Calu3 (cell line): Measurements from ENCODE around the gene OBSCN. TPM values are rescaled to one million over a fixed set of nuclear protein-coding genes. Genes with fewer than 3 reads are reported as not detected.

Experiments used
- BruUV-seq: library from RNA; stranded (reverse); fragments of 400-500 nt; replicated peaks from 2 replicates; lab custom pipeline; 2021; lab: Mats Ljungman, UMichigan
- CTCF ChIA-PET: fragments of 300-600 bp; sonication (Branson Sonifier 250); formaldehyde crosslinking; loops from one replicate; lab custom pipeline; 2022; ENCODE audit warnings: antibody characterized with exemption; lab: Charles Lee
- DNase-seq: peaks from one replicate; pipeline ENCODE4 v3.0.0; 2022
- H3K27ac Mint-ChIP-seq: one replicate; pipeline ENCODE4 v1.8.0; 2022; ENCODE audit warnings: mixed read lengths; ENCODE audit not compliant: unreplicated experiment
- H3K27me3 Mint-ChIP-seq: one replicate; pipeline ENCODE4 v1.8.0; 2022; ENCODE audit warnings: mixed read lengths; ENCODE audit not compliant: unreplicated experiment
- H3K36me3 Mint-ChIP-seq: one replicate; pipeline ENCODE4 v1.8.0; 2022; ENCODE audit warnings: mild to moderate bottlenecking, moderate library complexity, mixed read lengths; ENCODE audit not compliant: insufficient read depth, unreplicated experiment
- H3K4me1 Mint-ChIP-seq: one replicate; pipeline ENCODE4 v1.8.0; 2022; ENCODE audit warnings: mild to moderate bottlenecking, low read depth, mixed read lengths; ENCODE audit not compliant: unreplicated experiment
- H3K4me3 Mint-ChIP-seq: one replicate; pipeline ENCODE4 v1.8.0; 2022; ENCODE audit warnings: mild to moderate bottlenecking, low read depth, moderate library complexity, mixed read lengths; ENCODE audit not compliant: unreplicated experiment
- H3K9me3 Mint-ChIP-seq: one replicate; pipeline ENCODE4 v1.8.0; 2022; ENCODE audit warnings: low read depth, mixed read lengths; ENCODE audit not compliant: unreplicated experiment
- CTCF ChIP-seq: fragments of 200-600 bp; IDR thresholded peaks from one replicate; pipeline ENCODE4 v1.8.0; 2022; ENCODE audit warnings: antibody characterized with exemption; ENCODE audit not compliant: unreplicated experiment
- intact Hi-C: fragments of 100-400 bp; cut with micrococcal nuclease; formaldehyde crosslinking; loops from one replicate; pipeline ENCODE4 v1.10.0; 2022; ENCODE audit not compliant: unreplicated experiment
- total RNA-seq: library from RNA; stranded (reverse); gene quantifications from 2 replicates; pipeline ENCODE4 v1.2.3, GENCODE V29; 2022

Gene OBSCN
- total RNA-seq, 1 experiment from 2014 or later: 19.5 TPM

DNA sequence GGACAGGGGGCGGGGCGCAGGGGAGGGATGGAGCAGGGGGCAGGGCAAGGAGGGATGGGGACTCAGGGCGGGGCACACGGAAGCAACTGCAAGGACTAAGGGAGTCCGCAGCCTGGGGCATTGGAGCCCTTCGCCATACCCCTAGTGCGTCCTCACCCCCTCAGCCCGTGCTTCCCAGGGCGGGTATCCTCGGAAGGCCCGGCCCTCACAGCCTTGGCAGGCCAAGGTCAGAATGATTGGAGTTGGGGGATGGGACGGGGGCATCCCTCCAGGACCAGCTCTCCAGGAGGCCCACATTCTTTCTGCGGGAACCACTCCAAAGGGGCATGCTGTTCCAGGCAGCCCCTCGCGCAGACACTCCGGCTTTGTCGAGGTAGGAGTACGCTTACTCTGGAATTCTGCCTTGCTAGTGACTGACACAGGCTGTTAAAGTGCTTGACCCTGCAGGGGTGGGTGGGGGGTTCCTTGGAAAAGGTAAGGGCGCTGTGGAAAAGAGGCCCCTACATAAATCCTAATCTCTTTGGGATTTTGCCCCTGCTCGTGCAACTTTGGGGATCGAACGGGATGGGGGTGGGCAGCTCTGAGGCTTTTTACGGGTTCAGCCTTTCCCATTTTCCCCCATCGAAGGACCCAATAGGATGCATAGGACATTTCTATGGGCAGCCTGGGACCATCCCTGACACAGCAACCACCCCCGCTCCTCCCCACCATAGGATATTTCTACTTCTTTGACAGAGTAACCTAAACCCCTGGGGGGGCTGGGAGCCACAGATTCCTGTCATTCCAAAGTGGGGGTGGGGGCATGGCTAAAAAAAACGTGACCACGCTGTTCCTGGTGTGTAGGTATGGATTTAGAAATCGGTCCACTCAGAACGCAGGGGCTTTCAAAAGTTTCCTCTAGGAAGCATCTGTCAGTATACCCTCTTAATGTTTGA, 199.5 kb downstream of the OBSCN start:
- Mint-ChIP-seq H3K4me1 (peaks cover 51% of the 10 kb centered on the region), H3K27me3 (no peaks in the 10 kb centered on the region), H3K4me3 (peak overlapping the region; percentile 81), H3K27ac (peak overlapping the region; percentile 74), H3K36me3 (peaks cover 59% of the 10 kb centered on the region), H3K9me3 (no peaks in the 10 kb centered on the region)
- no TSS peak for BruUV-seq
- intact Hi-C loops: no loop called here
- CTCF ChIA-PET: interaction anchor here (0.6 to 1.4 kb wide), 15 partner anchors 8 to 1155 kb away, joined by 3 to 9 read pairs (median 4); a partner anchor contains a TSS
- no peak for TF ChIP-seq CTCF
- DNase-seq: no peak

DNA sequence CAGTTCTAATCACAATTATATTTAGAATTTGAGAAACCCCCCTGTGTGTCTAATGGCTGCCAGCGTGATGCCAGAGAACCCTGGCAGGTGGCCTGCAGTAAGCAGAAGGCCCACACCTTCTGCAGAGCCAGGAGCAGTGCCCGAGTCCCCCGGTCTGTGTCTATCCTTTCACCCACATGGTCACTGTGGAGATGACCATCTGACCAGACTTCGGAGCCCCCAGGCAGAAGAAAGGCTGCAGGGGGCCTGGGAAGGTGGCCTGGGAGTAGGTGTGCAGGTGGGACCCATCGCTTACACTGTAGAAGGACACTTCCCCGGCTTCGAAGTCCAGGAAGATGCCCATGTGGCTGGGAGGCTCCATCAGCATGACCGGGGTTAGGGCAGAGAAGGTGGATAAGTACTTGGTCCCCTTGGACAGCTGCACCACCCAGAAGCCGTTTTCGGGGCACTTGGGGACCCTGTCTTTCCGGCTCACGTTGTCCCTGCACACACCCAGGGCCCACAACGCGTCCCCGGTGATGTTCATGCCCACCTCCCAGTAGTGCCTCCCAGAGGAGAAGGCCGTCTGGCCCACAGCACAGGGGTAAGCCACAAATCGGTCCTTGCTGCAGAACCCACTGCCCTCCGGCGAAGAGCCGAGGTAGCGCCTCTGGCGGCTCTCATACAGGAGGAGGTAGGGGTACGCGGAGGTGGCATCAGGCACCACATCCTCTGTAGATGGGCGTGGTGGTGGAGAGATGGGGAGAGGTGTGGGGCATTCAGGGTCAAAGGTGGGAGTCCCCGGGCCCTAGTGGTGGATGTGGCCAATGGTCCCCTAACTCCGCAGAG, 200.4 kb downstream of the OBSCN start:
- Mint-ChIP-seq H3K4me3 (peak overlapping the region; percentile 81), H3K9me3 (no peaks in the 10 kb centered on the region), H3K4me1 (peaks cover 47% of the 10 kb centered on the region), H3K27ac (no peak overlapping the region), H3K36me3 (peaks cover 55% of the 10 kb centered on the region), H3K27me3 (no peaks in the 10 kb centered on the region)
- intact Hi-C loops: no loop called here
- TSS peak; percentile 32 for BruUV-seq
- CTCF ChIA-PET: no interaction called here
- no peak for TF ChIP-seq CTCF
- no peak for DNase-seq

DNA sequence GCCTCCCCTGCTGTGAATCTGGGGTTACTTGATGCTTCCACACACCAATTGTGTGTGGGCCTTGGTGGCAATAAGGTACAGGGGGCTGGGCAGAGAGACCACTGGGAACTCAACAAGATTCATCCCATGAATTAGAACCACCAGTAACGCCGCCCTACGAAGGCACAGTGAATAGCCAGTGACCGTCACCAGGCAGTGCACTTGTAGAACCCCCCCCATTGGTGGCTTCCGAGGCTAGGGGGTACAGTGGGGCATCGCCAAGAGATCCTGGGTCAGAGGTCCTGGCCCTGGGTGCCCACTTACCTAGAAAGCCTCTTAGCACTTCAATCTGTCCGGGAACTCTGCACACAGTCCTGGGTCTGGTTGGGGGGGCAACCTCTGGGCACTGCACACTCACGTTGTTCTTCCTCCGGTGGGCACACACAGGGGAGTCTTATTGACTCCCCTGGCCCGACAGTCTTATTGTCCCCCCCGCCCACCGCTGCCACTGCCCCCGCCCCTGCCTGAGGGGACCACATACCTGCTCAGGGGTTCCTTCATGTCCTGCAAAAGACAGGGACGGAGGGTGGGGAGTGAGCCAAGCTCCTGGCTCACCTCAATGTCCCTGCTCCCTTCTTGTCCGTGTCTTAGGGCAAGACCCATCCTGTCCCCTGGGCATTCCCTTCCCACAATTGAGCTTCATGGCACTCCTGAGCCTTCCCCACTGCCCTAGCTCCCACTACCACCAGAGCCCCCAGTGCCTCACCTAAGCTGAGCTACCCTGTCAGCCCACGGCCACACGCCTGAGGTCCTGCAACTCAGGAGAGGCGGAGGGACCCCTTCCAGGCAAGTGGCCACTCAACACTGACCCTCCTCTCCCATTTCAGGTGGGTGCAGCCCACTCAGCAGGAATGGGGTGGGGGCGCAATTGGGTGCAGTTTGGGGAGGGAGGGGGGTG, 201.3 kb downstream of the OBSCN start:
- no peaks in the 10 kb centered on the region for H3K27me3 Mint-ChIP-seq
- CTCF ChIA-PET: no interaction called here
- no peak overlapping the region for H3K27ac Mint-ChIP-seq
- no TSS peak for BruUV-seq
- intact Hi-C loops: no loop called here
- no peak overlapping the region for H3K4me3 Mint-ChIP-seq
- no peak for DNase-seq
- H3K36me3 Mint-ChIP-seq: peaks cover 50% of the 10 kb centered on the region
- H3K4me1 Mint-ChIP-seq: peaks cover 46% of the 10 kb centered on the region
- TF ChIP-seq CTCF: no peak
- H3K9me3 Mint-ChIP-seq: no peaks in the 10 kb centered on the region

GRCh38 chr1:228410015-228410414, 202.2 kb downstream of the OBSCN start:
- Mint-ChIP-seq H3K27me3 (no peaks in the 10 kb centered on the region), H3K4me1 (peaks cover 37% of the 10 kb centered on the region), H3K9me3 (no peaks in the 10 kb centered on the region), H3K27ac (no peak overlapping the region), H3K4me3 (no peak overlapping the region), H3K36me3 (peaks cover 42% of the 10 kb centered on the region)
- no peak for TF ChIP-seq CTCF
- CTCF ChIA-PET: no interaction called here
- DNase-seq: no peak
- no TSS peak for BruUV-seq
- intact Hi-C loops: no loop called here
